Liver (tissue), 3 donors: Measurements from ENCODE around the gene DRC1.

Source experiments
- ATF3 ChIP-seq: IDR thresholded peaks from 2 replicates; pipeline ENCODE4 v1.6.1; 2016; ENCODE audit warnings: antibody characterized with exemption
- EGR1 ChIP-seq, 2 donors: IDR thresholded peaks; 2 replicates each; pipeline ENCODE4 v1.6.1; 2016 to 2018; ENCODE audit warnings: antibody characterized with exemption in 2 of 2, low read depth in 2 of 2
- GABPA ChIP-seq, 2 donors: IDR thresholded peaks in 1 of 2; conservative IDR thresholded peaks in 1 of 2; 2 replicates each; pipeline ENCODE4 v1.6.1; 2016; ENCODE audit warnings: antibody characterized with exemption in 2 of 2, mild to moderate bottlenecking in 1 of 2, moderate library complexity in 1 of 2
- JUND ChIP-seq, 2 donors: IDR thresholded peaks; 2 replicates each; pipeline ENCODE4 v1.6.1; 2016; ENCODE audit warnings: antibody characterized with exemption in 2 of 2
- MAX ChIP-seq: IDR thresholded peaks from 2 replicates; pipeline ENCODE4 v1.6.1; 2016; ENCODE audit warnings: antibody characterized with exemption
- NR2F2 ChIP-seq: IDR thresholded peaks from 2 replicates; pipeline ENCODE4 v1.6.1; 2016; ENCODE audit warnings: antibody characterized with exemption
- RAD21 ChIP-seq, 2 donors: IDR thresholded peaks; 2 replicates each; pipeline ENCODE4 v1.6.1; 2016; ENCODE audit warnings: antibody characterized with exemption in 2 of 2, mild to moderate bottlenecking in 2 of 2
- RXRA ChIP-seq, 2 donors: IDR thresholded peaks; 2 replicates each; pipeline ENCODE4 v1.6.1; 2017 to 2018; ENCODE audit warnings: antibody characterized with exemption in 2 of 2, mild to moderate bottlenecking in 1 of 2
- TF ChIP-seq, protein P1 (sequence below): fragments of 150-350 bp; IDR thresholded peaks from 2 replicates; pipeline ENCODE4 v1.5.1; 2017; ENCODE audit warnings: improper control_type of control experiment, low read depth, low read length; ENCODE audit not compliant: missing input control
- donor health status: healthy.
- donor health status: healthy.

GRCh38 chr2:26442301-26442700, 40.6 kb downstream of the DRC1 start:
- TF ChIP-seq RXRA (IDR thresholded peaks at IDR 0.05) (no peak), ATF3 (no peak), GABPA (IDR thresholded peaks at IDR 0.05 in 1 of 2, conservative IDR thresholded peaks at IDR 0.05 in 1 of 2) (no peak), JUND (IDR thresholded peaks at IDR 0.05) (no peak), RAD21 (IDR thresholded peaks at IDR 0.05) (no peak), MAX (no peak), EGR1 (IDR thresholded peaks at IDR 0.05; ENCODE audit: low read depth in 2 of 2) (no peak), NR2F2 (no peak)
- TF ChIP-seq, protein P1, sequence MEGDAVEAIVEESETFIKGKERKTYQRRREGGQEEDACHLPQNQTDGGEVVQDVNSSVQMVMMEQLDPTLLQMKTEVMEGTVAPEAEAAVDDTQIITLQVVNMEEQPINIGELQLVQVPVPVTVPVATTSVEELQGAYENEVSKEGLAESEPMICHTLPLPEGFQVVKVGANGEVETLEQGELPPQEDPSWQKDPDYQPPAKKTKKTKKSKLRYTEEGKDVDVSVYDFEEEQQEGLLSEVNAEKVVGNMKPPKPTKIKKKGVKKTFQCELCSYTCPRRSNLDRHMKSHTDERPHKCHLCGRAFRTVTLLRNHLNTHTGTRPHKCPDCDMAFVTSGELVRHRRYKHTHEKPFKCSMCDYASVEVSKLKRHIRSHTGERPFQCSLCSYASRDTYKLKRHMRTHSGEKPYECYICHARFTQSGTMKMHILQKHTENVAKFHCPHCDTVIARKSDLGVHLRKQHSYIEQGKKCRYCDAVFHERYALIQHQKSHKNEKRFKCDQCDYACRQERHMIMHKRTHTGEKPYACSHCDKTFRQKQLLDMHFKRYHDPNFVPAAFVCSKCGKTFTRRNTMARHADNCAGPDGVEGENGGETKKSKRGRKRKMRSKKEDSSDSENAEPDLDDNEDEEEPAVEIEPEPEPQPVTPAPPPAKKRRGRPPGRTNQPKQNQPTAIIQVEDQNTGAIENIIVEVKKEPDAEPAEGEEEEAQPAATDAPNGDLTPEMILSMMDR: no peak
